ENCODE data around the gene DMRT3.

The DMRT3 gene

GRCh38 chr9:970151-970996 is 6.1 kb upstream of the DMRT3 start:
- DNase-seq (ENCODE audit: low read depth), result no peak
- no peak overlapping the region for H3K4me3 ChIP-seq (ENCODE audit: low read depth, low read length)
- TF ChIP-seq, protein P1, sequence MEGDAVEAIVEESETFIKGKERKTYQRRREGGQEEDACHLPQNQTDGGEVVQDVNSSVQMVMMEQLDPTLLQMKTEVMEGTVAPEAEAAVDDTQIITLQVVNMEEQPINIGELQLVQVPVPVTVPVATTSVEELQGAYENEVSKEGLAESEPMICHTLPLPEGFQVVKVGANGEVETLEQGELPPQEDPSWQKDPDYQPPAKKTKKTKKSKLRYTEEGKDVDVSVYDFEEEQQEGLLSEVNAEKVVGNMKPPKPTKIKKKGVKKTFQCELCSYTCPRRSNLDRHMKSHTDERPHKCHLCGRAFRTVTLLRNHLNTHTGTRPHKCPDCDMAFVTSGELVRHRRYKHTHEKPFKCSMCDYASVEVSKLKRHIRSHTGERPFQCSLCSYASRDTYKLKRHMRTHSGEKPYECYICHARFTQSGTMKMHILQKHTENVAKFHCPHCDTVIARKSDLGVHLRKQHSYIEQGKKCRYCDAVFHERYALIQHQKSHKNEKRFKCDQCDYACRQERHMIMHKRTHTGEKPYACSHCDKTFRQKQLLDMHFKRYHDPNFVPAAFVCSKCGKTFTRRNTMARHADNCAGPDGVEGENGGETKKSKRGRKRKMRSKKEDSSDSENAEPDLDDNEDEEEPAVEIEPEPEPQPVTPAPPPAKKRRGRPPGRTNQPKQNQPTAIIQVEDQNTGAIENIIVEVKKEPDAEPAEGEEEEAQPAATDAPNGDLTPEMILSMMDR (IDR thresholded peaks at IDR 0.05; ENCODE audit: control insufficient read depth, extremely low read depth, insufficient read depth), result no peak

- no peak for DNase-seq (ENCODE audit: low read depth)
- TF ChIP-seq, protein P1 (IDR thresholded peaks at IDR 0.05; ENCODE audit: control insufficient read depth, extremely low read depth, insufficient read depth), result no peak
- no peak overlapping the region for H3K4me3 ChIP-seq (ENCODE audit: low read depth, low read length)
Observed at GRCh38 chr9:971901-972500, 4.5 kb upstream of the DMRT3 start.

GRCh38 chr9:972501-973294 is 3.8 kb upstream of the DMRT3 start:
- no peak for DNase-seq (ENCODE audit: low read depth)
- H3K4me3 ChIP-seq (ENCODE audit: low read depth, low read length), result no peak overlapping the region
- TF ChIP-seq, protein P1 (IDR thresholded peaks at IDR 0.05; ENCODE audit: control insufficient read depth, extremely low read depth, insufficient read depth), result no peak

DNA sequence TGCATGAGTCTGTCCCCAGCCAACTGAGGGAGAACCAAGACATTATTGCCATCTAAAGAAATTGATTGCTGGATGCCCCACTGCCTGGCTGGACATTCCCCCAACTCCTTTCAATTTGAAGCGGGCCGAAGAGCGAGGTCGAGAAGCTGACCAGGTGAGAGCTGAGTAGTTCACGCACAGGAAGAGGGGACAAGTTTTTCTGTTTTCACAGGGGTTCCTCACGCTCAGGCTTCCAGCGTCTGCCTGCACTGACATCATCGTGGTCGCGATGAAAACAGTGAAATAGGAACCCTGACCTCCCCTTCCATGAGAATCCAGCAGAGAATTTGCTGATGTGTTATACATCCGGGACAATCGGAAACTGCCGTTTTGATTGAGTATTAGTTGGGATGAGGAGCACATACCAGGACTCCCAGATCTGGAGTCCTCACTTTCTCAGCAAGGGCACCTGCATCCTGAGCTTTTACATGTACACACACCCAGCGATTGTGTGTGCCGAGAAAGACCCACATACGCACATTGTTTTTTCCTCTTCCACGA is 3.1 kb upstream of the DMRT3 start:
- no peak overlapping the region for H3K4me3 ChIP-seq (ENCODE audit: low read depth, low read length)
- DNase-seq (ENCODE audit: low read depth), result no peak
- TF ChIP-seq, protein P1 (IDR thresholded peaks at IDR 0.05; ENCODE audit: control insufficient read depth, extremely low read depth, insufficient read depth), result no peak

DNA sequence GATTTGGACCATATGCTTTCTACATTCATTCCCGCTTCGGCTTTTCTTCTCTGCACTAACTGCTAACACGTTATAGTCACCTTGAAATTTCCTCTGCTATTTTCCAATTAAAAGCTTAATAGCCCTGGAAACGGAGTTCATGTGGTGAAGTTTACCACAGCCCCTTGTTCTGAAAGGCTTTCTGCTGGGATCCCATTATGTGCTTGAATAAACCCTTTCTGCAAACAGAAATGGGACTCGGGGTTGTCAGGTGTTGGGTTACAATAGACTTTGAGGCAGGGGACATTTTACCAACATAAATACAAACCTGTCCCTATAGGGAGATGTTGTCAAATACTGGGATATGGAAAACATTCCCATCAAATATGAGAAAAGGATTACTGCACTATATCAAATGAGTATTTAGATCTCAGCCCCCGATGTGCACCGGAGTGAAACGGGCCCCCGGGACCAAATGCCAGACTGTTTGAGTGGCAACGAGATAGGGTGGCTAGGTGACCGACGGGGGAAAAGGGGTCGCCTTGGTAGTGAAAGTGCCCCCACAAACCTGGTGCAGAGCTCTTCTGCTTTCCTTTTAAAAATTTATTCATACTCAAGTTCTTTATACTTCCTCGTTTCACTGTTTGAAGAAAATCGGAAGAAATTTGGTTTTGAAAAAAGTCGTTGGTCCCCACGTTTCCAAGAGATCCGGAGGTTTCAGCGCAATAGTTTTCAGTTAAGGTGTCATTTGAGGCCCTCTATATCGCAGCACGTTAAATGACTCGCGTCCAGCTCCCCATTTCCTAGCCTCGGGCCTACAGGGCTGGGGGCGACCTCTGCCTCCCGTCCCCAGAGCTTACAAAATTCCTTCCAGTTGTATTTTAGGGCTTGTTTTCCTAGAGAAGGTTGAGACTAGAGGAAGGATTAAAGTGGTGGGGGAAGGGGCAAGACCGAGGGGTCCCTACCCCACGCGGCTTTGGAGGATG is 2.1 kb upstream of the DMRT3 start:
- TF ChIP-seq, protein P1 (IDR thresholded peaks at IDR 0.05; ENCODE audit: control insufficient read depth, extremely low read depth, insufficient read depth), result no peak
- no peak overlapping the region for H3K4me3 ChIP-seq (ENCODE audit: low read depth, low read length)
- DNase-seq (ENCODE audit: low read depth), result no peak

Data from LNCaP clone FGC (cell line).